ENCODE measurements around the gene PPP6R3.
"Not testable (repeated sequence)": the region's sequence is repeated elsewhere in the genome, so short reads cannot be mapped to it uniquely, and the experiment has no call there.

The PPP6R3 gene

DNA sequence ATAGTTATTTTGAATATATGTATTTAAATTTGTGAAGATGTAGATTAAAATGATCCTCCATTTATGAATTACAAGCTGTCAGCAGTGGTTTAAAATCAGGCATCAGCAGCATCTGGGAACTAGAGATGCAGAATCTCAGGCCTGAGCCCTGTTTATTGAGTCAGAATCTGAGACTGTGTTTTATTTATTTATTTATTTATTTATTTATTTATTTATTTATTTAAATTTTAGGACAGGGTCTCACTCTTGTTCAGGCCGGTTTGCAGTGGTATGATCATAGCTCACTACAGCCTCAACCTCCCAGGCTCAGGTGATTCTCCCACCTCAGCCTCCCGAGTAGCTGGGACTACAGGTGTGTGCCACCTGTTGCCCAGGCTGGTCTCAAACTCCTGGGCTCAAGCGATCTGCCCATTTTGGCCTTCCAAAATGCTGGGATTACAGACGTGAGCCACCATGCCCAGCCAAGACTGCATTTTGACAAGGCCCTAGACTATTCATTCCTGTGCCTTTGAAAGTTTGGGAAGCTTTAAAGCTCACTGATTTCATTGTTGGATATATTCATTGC, 70.7 kb downstream of the PPP6R3 start:
- H3K4me3 ChIP-seq (ENCODE audit: low read length): no peak overlapping the region
- no peak for TF ChIP-seq ZNF274 (IDR thresholded peaks at IDR 0.05; ENCODE audit: low read depth, low read length)

DNA sequence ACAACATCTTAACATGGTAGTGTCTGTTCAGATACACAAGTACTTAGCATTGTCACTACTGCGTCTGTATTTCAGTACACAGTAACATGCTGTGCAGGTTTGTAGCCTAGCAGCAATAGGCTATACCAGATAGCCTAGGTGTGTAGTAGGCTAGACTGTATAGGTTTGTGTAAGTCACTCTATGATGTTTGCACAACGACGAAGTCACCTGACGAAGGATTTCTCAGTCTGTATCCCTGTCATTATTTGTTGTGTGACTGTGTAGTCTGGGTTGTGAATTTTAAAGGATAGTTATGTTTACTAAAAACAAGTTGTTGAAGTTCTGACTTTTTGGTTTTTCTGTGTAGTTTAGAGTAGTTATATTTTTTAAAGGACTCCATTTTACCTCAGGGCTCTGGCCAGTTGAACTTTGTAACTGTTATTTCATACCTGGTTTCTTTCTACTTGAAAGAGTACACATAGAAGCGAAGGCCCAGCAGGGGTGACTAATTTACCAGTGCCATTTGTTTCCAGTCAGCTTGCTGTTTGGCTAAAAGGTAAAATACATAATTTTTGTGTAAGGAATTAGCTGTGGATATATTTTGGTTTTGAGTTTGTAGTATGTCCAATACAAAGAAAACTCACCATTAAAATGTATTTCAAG, 72.3 kb downstream of the PPP6R3 start:
- H3K4me3 ChIP-seq (ENCODE audit: low read length): no peak overlapping the region
- TF ChIP-seq ZNF274 (IDR thresholded peaks at IDR 0.05; ENCODE audit: low read depth, low read length): no peak

DNA sequence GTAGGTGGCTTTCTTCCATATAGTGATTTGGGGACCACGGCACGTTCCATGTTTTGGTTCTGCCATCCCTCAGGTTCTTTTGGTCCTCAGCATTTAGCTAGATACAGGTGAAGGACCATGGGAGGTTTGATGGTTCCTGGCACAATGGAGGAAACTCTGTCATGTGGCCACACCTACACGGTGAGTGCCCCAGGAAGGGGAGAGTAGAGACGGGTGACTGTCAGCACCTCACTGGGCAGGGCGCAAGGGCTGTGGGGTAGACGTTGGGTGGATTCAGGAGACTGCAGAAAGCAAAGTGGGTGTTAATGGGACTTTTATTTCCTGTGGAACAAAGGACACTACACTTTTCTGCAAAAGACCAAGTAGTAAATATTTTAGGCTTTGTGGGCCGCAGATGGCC, 73.4 kb downstream of the PPP6R3 start:
- TF ChIP-seq ZNF274 (IDR thresholded peaks at IDR 0.05; ENCODE audit: low read depth, low read length): no peak
- H3K4me3 ChIP-seq (ENCODE audit: low read length): no peak overlapping the region

DNA sequence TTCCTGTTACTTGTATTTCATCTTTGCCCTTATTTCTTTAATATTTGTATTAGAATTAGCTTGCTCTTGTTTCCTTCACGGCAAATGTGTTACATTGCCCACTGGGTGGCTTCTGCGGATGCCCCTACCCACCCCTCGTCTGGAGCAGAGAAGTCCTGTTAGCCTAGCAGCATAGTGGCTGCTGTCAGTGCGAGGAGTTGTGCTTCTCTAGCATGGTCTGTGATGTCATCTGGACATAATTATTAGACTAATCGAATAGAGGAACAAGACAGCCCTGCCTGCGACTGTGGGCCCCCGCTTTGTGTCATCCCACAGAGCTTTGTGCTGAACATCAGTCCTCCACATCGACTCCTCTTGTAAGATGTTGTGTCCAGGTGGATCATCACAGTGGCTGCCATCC, 74.5 kb downstream of the PPP6R3 start:
- H3K4me3 ChIP-seq (ENCODE audit: low read length): no peak overlapping the region
- no peak for TF ChIP-seq ZNF274 (IDR thresholded peaks at IDR 0.05; ENCODE audit: low read depth, low read length)

DNA sequence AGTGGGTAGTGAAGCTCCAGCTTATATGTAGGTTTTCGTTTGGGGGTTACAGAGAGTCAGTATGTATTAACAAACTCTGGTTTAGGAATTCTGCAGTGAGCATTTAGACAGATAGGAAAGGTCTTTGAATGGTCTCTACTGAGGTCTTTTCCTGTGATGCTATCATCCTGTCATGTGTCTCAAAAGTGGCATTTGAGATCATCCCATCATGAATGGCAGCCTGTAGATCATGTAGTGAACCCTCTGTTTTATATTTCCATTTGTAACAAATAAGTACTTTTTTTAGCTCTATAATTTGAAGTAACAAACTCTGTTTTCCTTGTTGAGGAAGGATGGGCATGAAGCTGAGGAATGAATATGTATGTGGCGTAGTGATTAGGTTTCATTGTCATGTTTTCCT, 76.2 kb downstream of the PPP6R3 start:
- H3K4me3 ChIP-seq (ENCODE audit: low read length): no peak overlapping the region
- no peak for TF ChIP-seq ZNF274 (IDR thresholded peaks at IDR 0.05; ENCODE audit: low read depth, low read length)

DNA sequence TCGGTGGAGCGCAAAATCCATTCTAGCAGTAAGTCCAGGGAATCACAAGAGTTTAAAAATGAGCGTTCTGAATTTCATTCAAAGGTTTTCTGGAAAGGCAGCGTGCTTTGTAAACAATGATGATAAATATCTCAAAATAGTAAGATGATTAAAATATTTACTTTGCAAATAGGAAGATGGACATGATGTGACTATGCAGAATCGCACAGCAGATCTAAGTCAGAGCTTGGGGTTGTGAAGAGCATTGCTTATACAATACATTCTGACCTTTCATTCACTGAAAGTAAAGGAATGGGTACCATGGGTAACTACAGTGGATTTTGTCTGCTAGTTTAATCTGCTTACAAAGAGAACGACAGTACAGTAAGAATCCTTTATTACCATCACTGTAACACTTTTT, 77.5 kb downstream of the PPP6R3 start:
- H3K4me3 ChIP-seq (ENCODE audit: low read length): no peak overlapping the region

DNA sequence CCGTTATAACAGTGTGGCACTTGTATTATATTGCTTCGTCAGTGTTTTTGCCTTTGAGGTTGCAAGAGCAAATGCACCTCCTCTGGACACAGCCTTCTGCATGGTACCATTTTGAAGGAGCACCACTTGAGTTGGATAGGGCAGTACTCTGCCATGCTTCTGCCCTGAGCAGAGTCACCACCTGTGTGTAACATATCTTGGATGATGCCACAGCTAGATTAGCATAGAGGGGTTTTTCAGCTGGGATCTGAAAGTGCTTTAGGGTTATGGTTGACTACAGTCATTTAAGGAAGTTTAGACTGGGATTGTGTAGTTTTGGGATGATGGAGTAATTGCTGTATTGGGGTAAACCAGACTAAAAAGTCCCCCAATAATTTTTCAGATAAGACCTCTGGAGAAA, 78.8 kb downstream of the PPP6R3 start:
- H3K4me3 ChIP-seq (ENCODE audit: low read length): no peak overlapping the region
- no peak for TF ChIP-seq ZNF274 (IDR thresholded peaks at IDR 0.05; ENCODE audit: low read depth, low read length)

More for the DNA sequence above, 77.5 kb downstream of the PPP6R3 start:
- TF ChIP-seq ZNF274 (IDR thresholded peaks at IDR 0.05; ENCODE audit: low read depth, low read length): no peak

DNA sequence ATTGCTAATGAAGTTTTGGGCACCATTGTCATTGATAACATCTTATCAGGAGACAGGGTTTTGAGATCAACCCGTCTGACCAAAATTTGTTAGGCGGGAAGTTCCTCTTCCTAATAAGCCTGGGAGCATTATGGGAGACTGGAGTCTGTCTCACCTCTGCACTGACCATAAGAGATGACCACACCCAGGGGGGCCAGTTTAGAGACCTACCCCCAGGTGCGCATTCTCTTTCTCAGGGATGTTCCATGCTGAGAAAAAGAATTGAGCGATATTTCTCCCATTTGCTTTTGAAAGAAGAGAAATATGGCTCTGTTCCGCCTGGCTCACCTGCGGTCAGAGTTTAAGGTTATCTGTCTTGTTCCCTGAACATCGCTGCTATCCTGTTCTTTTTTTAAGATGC, 80.0 kb downstream of the PPP6R3 start:
- H3K4me3 ChIP-seq (ENCODE audit: low read length): not testable (repeated sequence)

DNA sequence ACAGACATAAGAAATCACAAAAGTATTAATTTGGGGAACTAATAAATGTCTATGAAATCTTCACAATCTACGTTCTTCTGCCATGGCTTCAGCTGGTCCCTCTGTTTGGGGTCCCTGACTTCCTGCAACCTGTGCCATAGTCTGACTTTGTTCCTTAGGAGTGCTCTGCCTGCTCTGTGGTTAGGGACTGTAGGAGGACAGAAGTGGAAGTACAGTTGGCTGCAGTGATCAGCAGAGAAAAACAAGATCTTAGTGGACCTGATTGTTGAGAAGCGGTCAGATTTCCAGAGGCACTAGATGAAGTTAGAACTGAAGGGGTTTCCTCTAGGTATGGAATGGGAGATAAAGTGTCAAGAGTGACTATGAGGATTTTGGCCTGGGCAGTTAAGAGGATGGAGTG, 80.6 kb downstream of the PPP6R3 start:
- no peak overlapping the region for H3K4me3 ChIP-seq (ENCODE audit: low read length)
- TF ChIP-seq ZNF274 (IDR thresholded peaks at IDR 0.05; ENCODE audit: low read depth, low read length): no peak

DNA sequence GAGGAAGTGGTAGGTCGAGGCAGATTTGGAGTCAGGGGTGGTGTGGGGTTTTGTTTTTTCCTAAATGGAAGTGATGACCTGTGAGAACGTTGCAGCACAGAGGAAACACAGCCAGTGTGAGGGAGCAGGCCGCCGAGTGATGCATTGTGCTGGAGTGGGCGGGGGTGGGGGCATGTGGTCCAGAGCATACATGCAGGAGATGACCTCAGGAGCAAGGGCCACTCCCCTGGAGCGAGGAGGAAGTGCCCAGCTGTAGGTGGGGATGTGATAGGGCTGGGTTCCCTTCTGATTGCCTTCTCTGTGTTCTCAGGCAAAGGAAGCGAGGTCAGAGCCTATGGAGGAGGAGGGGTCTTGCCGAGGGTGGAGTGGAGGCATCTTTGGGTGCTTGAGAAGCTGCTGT, 81.4 kb downstream of the PPP6R3 start:
- TF ChIP-seq ZNF274 (IDR thresholded peaks at IDR 0.05; ENCODE audit: low read depth, low read length): no peak
- no peak overlapping the region for H3K4me3 ChIP-seq (ENCODE audit: low read length)

DNA sequence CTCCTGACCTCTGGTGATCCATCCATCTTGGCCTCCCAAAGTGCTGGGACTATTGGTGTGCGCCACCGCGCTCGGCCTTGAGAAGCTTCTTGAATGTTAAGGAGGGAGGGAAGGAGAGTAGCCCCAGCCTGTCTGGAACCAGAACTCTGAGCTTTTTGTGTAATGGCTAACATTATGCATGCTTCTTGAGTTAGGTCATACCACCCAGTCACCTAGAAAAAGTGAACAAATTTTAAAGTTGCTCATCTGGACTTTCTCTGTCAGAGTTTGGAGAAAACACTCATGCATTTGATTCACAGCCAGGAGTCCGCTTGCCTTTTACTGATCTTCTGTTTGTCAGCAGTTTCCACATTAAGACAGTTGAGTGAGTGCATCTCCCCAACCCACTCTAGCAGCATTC, 82.1 kb downstream of the PPP6R3 start:
- no peak overlapping the region for H3K4me3 ChIP-seq (ENCODE audit: low read length)
- TF ChIP-seq ZNF274 (IDR thresholded peaks at IDR 0.05; ENCODE audit: low read depth, low read length): no peak

DNA sequence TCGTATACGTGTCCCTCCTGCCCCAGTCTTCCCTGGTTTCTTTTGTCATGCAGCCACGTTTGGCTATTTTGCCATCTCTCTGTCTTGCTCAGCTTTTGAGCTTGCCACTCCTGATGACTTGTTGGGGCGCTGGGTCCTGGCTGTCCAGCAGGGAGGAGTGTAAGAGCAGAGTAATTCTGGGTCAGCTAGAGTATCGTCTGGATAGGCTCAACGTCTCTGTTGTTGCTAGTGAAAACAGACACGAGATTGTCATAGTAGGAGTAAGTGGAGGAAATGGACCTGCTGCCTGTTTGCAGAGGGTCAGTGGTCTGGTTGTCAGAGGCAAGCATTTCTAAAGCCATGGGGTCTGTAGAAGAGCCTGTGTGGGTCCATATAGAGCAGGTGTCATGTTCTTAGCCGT, 83.0 kb downstream of the PPP6R3 start:
- no peak overlapping the region for H3K4me3 ChIP-seq (ENCODE audit: low read length)
- TF ChIP-seq ZNF274 (IDR thresholded peaks at IDR 0.05; ENCODE audit: low read depth, low read length): no peak

DNA sequence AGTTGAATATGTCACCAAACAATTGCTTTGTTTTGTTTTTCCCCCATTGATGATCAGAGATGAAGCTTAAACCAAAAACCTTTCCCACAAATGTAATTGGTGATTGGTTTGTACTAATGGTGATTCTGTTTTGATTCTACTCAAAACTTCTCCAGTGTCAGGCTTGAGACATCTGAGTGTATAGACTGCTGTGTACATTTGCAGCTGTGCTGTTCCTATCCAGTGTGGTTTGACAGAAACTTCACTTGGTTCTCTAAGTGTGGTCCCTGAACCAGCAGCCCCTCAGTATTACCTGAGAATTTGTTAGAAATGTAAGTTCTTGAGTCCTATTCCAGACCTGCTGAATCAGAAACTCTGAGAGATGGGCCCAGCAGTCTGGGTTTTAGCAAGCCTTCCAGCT, 84.8 kb downstream of the PPP6R3 start:
- no peak for TF ChIP-seq ZNF274 (IDR thresholded peaks at IDR 0.05; ENCODE audit: low read depth, low read length)
- no peak overlapping the region for H3K4me3 ChIP-seq (ENCODE audit: low read length)

DNA sequence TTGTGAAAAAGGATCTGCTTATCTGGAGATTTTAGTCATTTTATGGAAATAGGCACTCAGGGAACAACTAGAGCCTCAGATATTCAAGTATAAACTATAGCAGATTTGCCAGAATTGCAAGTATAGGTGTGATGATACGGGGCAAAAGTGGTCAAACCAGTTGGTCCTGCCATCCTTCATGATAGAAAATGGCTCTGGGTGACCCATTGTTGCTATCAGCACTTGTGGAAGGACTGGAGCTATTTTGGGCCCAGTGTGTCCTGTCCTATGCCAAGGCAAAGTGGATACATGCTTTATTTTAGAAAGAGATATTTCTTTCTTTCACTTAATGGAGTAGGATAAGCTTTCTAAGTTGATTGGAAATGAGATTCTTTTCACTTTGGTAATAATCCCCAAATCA, 85.2 kb downstream of the PPP6R3 start:
- no peak for TF ChIP-seq ZNF274 (IDR thresholded peaks at IDR 0.05; ENCODE audit: low read depth, low read length)

DNA sequence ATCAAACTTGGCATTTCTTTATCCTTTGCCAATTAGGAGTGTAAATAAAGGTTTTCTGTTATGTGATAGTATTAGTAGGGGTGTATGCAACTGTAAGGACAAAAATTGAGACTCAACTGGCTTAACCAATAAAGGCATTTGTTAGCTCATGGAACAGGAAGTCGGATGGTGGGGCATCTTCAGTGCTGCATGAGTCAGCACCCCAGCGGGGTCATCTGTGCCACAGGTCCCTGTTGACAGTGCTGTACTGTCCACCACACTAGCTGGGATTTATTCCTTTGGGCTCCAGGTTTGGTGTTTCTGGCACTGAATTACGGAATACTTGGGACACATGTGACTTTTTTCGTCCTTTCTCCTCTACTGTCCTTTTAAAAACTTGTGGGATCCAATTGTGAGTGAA, 86.0 kb downstream of the PPP6R3 start:
- no peak for TF ChIP-seq ZNF274 (IDR thresholded peaks at IDR 0.05; ENCODE audit: low read depth, low read length)
- H3K4me3 ChIP-seq (ENCODE audit: low read length): no peak overlapping the region

More for the DNA sequence above, 85.2 kb downstream of the PPP6R3 start:
- no peak overlapping the region for H3K4me3 ChIP-seq (ENCODE audit: low read length)
